HepG2 (cell line): ENCODE measurements around the gene SCFD1.

ENCODE experiments used
- JUNB ChIP-seq: sonication (generic); formaldehyde crosslinking; IDR thresholded peaks from 2 replicates; pipeline ENCODE4 v1.8.0; 2022; ENCODE audit warnings: missing genetic modification reagents, mild to moderate bottlenecking, borderline replicate concordance
- MAX ChIP-seq: IDR thresholded peaks from 2 replicates; pipeline ENCODE4 v1.6.1; 2012; ENCODE audit warnings: inconsistent platforms
- NBN ChIP-seq: fragments of 450-650 bp; conservative IDR thresholded peaks from 2 replicates; pipeline ENCODE4 v1.6.1; 2017
- REST ChIP-seq, 2 experiments: IDR thresholded peaks; 2 replicates each; pipeline ENCODE4 v1.6.1; 2011 to 2012; ENCODE audit warnings: low read length in 2 of 2, borderline replicate concordance in 1 of 2, low read depth in 1 of 2, mild to moderate bottlenecking in 1 of 2, moderate library complexity in 1 of 2
- ZBTB49 ChIP-seq: sonication (generic); formaldehyde crosslinking; IDR thresholded peaks from 2 replicates; pipeline ENCODE4 v1.4.0; 2020; ENCODE audit warnings: missing genetic modification reagents, borderline replicate concordance
- ZSCAN30 ChIP-seq: sonication (generic); formaldehyde crosslinking; IDR thresholded peaks from 2 replicates; pipeline ENCODE4 v1.5.0; 2020; ENCODE audit warnings: mild to moderate bottlenecking, missing genetic modification reagents

- TF ChIP-seq ZBTB49 (CRISPR knock-in tag), result no peak
- TF ChIP-seq ZSCAN30, result no peak
- no peak for TF ChIP-seq NBN
- no peak for TF ChIP-seq MAX
- no peak for TF ChIP-seq REST (IDR thresholded peaks at IDR 0.05; ENCODE audit: borderline replicate concordance in 1 of 2, low read depth in 1 of 2, low read length in 2 of 2)
- TF ChIP-seq JUNB (CRISPR knock-in tag), result no peak
These were observed 47.5 kb downstream of the SCFD1 start for GRCh38 chr14:30669594-30669993.
